Tibial nerve (tissue), 4 donors: Measurements from ENCODE around the gene IL17C. TPM values are rescaled to one million over a fixed set of nuclear protein-coding genes. Genes with fewer than 3 reads are reported as not detected.

Experiments
- DNase-seq, 2 donors: peaks; one replicate each; pipeline ENCODE4 v3.0.0-alpha.2; 2019; ENCODE audit warnings: low spot score in 2 of 2
- H3K27ac ChIP-seq, 4 donors: fragments of 200-600 bp; sonication (generic) in 3 of 4; one replicate each; pipeline ENCODE4 v1.5.1; 2017 to 2019; ENCODE audit warnings: mild to moderate bottlenecking in 1 of 4
- H3K27me3 ChIP-seq, 2 donors: fragments of 200-600 bp; sonication (generic) in 1 of 2; one replicate each; pipeline versions ENCODE4 v1.5.1 to v1.6.0; 2017 to 2019
- H3K36me3 ChIP-seq, 3 donors: fragments of 200-600 bp; sonication (generic); one replicate each; pipeline ENCODE4 v1.5.1; 2018 to 2019
- H3K4me1 ChIP-seq, 4 donors: fragments of 200-600 bp; sonication (generic) in 3 of 4; one replicate each; pipeline ENCODE4 v1.5.1; 2017 to 2019
- H3K4me3 ChIP-seq, 4 donors: fragments of 200-600 bp; sonication (generic) in 3 of 4; one replicate each; pipeline ENCODE4 v1.5.1; 2017 to 2019; ENCODE audit warnings: mild to moderate bottlenecking in 1 of 4, moderate library complexity in 1 of 4
- H3K9me3 ChIP-seq, 4 donors: fragments of 200-600 bp; sonication (generic) in 3 of 4; one replicate each; pipeline ENCODE4 v1.5.1; 2017 to 2019
- CTCF ChIP-seq, 5 experiments: fragments of 200-600 bp in 3 of 5; fragments of 450-650 bp in 2 of 5; sonication (generic) in 3 of 5; IDR thresholded peaks; one replicate each; pipeline ENCODE4 v1.5.1; 2016 to 2019; ENCODE audit warnings: antibody characterized with exemption in 5 of 5, mild to moderate bottlenecking in 3 of 5, moderate library complexity in 2 of 5
- EP300 ChIP-seq, 2 donors: sonication (generic); formaldehyde crosslinking; IDR thresholded peaks; one replicate each; pipeline ENCODE4 v1.6.1; 2017; ENCODE audit warnings: antibody characterized with exemption in 2 of 2, mild to moderate bottlenecking in 1 of 2
- POLR2A ChIP-seq, 2 donors: fragments of 450-650 bp; IDR thresholded peaks; one replicate each; pipeline ENCODE4 v1.6.1; 2017; ENCODE audit warnings: antibody characterized with exemption in 2 of 2, mild to moderate bottlenecking in 2 of 2, moderate library complexity in 2 of 2
- WGBS, 2 donors: methylation state at CpG; one replicate each; pipeline ENCODE4 v1.1.5; 2018; 5-methylcytosine and 5-hydroxymethylcytosine counted together
- total RNA-seq, 4 donors: library from RNA; depleted of rRNA; stranded (reverse); fragments of >200 nt; gene quantifications; one replicate each; pipeline ENCODE4 v1.1.0, GENCODE V29; 2016

IL17C gene
- total RNA-seq, 4 donors from 2014 or later, result not detected

- H3K27ac ChIP-seq, result peak overlapping the region in 2 of 4 donors; percentile 55 to 70
- no peak for DNase-seq
- H3K4me3 ChIP-seq, result no peak overlapping the region
- 52 to 56% methylated on average over 3 of the region's 3 CpGs for WGBS, 2 donors
- no peaks in the 10 kb centered on the region for H3K9me3 ChIP-seq
- TF ChIP-seq CTCF (IDR thresholded peaks at IDR 0.05) (no peak), EP300 (IDR thresholded peaks at IDR 0.05) (peak; percentile 29 to 58)
- peaks cover 2 to 53% (median 16%) of the 10 kb centered on the region in 3 donors for H3K36me3 ChIP-seq
- no peaks in the 10 kb centered on the region for H3K27me3 ChIP-seq
- H3K4me1 ChIP-seq, result peaks cover 0 to 86% (median 13%) of the 10 kb centered on the region in 4 donors
Observed at GRCh38 chr16:88596483-88596882, 41.9 kb upstream of the IL17C start.

- H3K27ac ChIP-seq, result peak overlapping the region in 2 of 4 donors; percentile 34 to 54
- no peak for DNase-seq
- no peaks in the 10 kb centered on the region for H3K9me3 ChIP-seq
- WGBS, 2 donors, result 84 to 85% methylated on average over 21 of the region's 21 CpGs
- H3K36me3 ChIP-seq, result peaks cover 2 to 64% (median 16%) of the 10 kb centered on the region in 3 donors
- TF ChIP-seq CTCF (IDR thresholded peaks at IDR 0.05) (no peak), POLR2A (IDR thresholded peaks at IDR 0.05) (no peak), EP300 (IDR thresholded peaks at IDR 0.05) (no peak)
- H3K27me3 ChIP-seq, result no peaks in the 10 kb centered on the region
- H3K4me3 ChIP-seq, result no peak overlapping the region
- peaks cover 0 to 73% (median 9%) of the 10 kb centered on the region in 4 donors for H3K4me1 ChIP-seq
Observed at GRCh38 chr16:88597856-88598491, 40.4 kb upstream of the IL17C start.

DNA sequence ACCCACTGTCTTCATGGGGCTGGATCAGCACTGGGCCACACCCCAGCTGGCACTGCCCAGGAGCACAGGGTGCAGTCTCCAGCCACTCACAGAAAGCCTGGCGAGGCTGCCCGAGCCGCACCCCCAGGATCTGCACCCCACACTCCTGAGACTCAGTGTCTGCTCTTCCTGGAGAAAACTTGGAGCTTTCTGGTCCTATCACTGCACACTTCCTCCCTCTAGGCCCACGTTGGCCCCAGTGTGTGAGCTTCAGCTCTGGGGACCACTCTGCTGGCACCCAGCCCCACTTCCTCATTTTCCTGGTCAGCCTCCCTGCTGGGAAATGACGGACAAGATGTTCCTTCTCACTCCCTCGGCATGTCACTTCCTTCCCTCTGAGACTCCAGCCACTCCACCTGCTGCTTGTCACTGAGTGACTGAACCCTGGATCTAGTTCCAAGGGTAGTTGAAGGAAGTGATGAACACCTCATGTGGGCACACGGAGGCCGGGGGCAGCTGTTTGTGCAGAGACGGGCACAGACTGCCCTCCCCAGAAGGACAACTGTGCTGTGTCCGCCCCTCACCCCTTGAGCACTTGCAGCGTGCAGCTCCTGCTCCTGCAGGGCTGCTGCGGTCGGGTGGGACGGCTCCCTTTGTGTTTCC, 39.2 kb upstream of the IL17C start:
- Histone ChIP-seq H3K27me3 (no peaks in the 10 kb centered on the region), H3K27ac (peak overlapping the region in 3 of 4 donors; percentile 52 to 68 (median 54)), H3K36me3 (peaks cover 2 to 64% (median 16%) of the 10 kb centered on the region in 3 donors), H3K9me3 (no peaks in the 10 kb centered on the region), H3K4me3 (no peak overlapping the region), H3K4me1 (peaks cover 0 to 60% (median 5%) of the 10 kb centered on the region in 4 donors)
- TF ChIP-seq EP300 (IDR thresholded peaks at IDR 0.05) (peak; percentile 77 to 85), CTCF (IDR thresholded peaks at IDR 0.05) (no peak)
- DNase-seq, result peak; percentile 54 to 72
- 85 to 87% methylated on average over 14 of the region's 14 CpGs for WGBS, 2 donors

- Histone ChIP-seq H3K27ac (peak overlapping the region in 3 of 4 donors; percentile 52 to 68 (median 54)), H3K4me3 (no peak overlapping the region)
Observed at GRCh38 chr16:88599825-88600538, 38.4 kb upstream of the IL17C start.

More at GRCh38 chr16:88599825-88600538, 38.4 kb upstream of the IL17C start:
- Histone ChIP-seq H3K4me1 (peaks cover 0 to 53% (median 3%) of the 10 kb centered on the region in 4 donors), H3K9me3 (no peaks in the 10 kb centered on the region), H3K27me3 (no peaks in the 10 kb centered on the region), H3K36me3 (peaks cover 2 to 72% (median 16%) of the 10 kb centered on the region in 3 donors)
- TF ChIP-seq EP300 (IDR thresholded peaks at IDR 0.05) (no peak), CTCF (IDR thresholded peaks at IDR 0.05) (no peak), POLR2A (IDR thresholded peaks at IDR 0.05) (no peak)
- no peak for DNase-seq
- WGBS, 2 donors, result 79 to 87% methylated on average over 25 of the region's 25 CpGs
